ENCODE data around the gene FCN3.

DNA sequence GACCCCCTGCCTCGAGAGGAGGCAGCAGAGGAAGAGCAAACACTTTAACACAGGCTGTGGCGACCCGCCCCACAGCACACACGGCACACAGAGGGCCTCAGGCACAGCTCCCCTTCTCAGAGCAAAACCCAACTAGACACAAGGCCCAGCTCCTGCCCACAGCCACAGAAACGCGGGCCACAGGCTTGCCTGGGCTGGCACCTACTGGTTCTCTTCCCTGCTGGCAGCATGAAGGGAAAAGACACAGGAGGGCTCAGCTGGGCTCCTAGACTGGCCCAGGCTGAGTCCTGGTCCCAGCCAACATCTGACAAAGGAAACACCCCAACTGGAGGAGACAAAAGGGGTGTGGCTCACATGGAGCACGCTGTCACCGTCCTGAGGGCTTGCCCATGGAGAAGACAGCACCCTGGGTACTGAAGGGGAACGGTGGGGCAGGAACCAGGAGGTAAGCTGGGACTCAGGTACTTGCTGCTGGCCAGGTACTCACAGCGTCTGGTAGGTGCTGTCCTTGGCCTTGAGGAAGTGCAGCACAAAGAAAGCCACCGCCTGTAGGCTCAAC, 5.0 kb upstream of the FCN3 start:
- no peak for TF ChIP-seq POLR2A (IDR thresholded peaks at IDR 0.05)
- TF ChIP-seq, protein P1, sequence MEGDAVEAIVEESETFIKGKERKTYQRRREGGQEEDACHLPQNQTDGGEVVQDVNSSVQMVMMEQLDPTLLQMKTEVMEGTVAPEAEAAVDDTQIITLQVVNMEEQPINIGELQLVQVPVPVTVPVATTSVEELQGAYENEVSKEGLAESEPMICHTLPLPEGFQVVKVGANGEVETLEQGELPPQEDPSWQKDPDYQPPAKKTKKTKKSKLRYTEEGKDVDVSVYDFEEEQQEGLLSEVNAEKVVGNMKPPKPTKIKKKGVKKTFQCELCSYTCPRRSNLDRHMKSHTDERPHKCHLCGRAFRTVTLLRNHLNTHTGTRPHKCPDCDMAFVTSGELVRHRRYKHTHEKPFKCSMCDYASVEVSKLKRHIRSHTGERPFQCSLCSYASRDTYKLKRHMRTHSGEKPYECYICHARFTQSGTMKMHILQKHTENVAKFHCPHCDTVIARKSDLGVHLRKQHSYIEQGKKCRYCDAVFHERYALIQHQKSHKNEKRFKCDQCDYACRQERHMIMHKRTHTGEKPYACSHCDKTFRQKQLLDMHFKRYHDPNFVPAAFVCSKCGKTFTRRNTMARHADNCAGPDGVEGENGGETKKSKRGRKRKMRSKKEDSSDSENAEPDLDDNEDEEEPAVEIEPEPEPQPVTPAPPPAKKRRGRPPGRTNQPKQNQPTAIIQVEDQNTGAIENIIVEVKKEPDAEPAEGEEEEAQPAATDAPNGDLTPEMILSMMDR (IDR thresholded peaks at IDR 0.05 in 4 of 5, conservative IDR thresholded peaks at IDR 0.05 in 1 of 5): no peak

Measured in gastrocnemius medialis (tissue), 4 donors.